PC-9 (cell line): ENCODE data around the gene TGFBR3L.

Experiments used
- EZH2 ChIP-seq: fragments of 200-600 bp; sonication (generic); IDR thresholded peaks from 2 replicates; pipeline ENCODE4 v1.8.0; 2017; ENCODE audit warnings: antibody characterized with exemption, low read depth
- TF ChIP-seq, protein P1 (sequence below): fragments of 200-600 bp; sonication (generic); conservative IDR thresholded peaks from 2 replicates; pipeline ENCODE4 v1.6.1; 2017; ENCODE audit warnings: mixed run types, antibody characterized with exemption, mild to moderate bottlenecking, moderate library complexity

DNA sequence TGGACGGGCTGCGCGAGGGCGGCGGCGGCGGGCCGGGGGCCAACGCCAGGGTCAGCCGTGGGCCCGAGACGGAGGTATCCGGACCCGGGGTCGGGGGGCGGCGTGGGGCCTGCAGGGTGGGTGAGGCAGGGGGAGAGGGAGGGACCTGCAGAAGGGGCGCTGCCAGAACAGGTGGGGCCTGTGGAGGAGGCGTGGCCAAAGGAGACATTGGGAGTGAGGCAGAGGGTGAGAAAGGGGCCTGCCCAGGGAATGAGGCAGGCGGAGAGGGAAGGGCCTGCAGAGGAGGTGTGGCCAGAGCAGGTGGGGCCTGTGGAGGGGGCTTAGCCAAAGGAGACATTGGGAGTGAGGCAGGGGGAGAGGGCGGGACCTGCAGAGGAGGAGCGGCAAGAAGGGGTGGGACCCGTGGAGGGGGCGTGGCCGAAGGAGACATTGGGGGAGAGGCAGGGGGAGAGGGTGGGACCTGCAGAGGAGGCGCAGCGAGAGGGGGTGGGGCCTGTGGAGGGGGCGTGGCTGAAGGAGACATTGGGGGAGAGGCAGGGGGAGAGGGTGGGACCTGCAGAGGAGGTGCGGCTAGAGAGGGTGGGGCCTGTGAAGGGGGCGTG lies 44.6 kb upstream of the TGFBR3L start:
- TF ChIP-seq, protein P1, sequence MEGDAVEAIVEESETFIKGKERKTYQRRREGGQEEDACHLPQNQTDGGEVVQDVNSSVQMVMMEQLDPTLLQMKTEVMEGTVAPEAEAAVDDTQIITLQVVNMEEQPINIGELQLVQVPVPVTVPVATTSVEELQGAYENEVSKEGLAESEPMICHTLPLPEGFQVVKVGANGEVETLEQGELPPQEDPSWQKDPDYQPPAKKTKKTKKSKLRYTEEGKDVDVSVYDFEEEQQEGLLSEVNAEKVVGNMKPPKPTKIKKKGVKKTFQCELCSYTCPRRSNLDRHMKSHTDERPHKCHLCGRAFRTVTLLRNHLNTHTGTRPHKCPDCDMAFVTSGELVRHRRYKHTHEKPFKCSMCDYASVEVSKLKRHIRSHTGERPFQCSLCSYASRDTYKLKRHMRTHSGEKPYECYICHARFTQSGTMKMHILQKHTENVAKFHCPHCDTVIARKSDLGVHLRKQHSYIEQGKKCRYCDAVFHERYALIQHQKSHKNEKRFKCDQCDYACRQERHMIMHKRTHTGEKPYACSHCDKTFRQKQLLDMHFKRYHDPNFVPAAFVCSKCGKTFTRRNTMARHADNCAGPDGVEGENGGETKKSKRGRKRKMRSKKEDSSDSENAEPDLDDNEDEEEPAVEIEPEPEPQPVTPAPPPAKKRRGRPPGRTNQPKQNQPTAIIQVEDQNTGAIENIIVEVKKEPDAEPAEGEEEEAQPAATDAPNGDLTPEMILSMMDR, result no peak
- no peak for TF ChIP-seq EZH2
